GM23248 (cell line): ENCODE results near the gene PHPT1.

ENCODE experiments used
- EZH2 ChIP-seq: fragments of 200-600 bp; sonication (generic); IDR thresholded peaks from 2 replicates; pipeline ENCODE4 v1.6.1; 2018; ENCODE audit warnings: antibody characterized with exemption, mild to moderate bottlenecking; ENCODE audit not compliant: insufficient read depth, poor library complexity, severe bottlenecking
- EZH2phosphoT487 ChIP-seq: fragments of 200-600 bp; sonication (generic); IDR thresholded peaks from 2 replicates; pipeline ENCODE4 v1.6.1; 2018; ENCODE audit warnings: antibody characterized with exemption, moderate library complexity, mild to moderate bottlenecking, low read depth; ENCODE audit not compliant: insufficient read depth

DNA sequence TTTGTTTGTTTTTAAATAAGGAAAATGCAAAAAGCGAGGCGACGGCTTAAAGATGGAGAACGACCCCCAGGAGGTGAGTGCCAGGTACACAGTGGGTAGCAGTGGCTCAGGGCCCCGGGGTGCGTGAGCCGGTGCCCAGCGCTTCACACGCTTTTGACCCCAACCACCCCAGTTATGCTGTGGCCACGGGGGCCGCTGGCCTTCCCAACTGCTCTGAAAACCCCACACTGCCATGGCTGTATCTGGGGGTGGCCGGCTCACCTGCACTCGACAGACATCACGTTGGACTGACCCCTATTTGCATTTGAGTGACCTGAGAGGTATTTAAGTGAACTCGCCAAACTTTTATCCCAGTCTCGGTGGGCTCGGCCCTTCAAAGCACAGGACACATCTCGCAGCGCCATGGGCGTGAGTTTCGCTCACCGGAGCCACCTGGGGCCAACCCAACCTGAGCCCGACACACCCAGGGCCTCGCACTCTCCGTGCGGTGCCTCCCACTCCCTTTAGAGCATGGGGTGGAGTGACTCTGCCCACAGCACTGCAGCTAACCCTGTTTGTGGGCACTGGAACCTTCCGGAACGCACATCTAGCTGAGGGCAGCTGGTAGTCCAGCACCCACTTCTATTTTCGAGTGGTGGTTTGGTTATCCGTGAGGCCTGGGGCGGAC lies 20.6 kb upstream of the PHPT1 start:
- no peak for TF ChIP-seq EZH2phosphoT487
- no peak for TF ChIP-seq EZH2
